HCEC 1CT (cell line): ENCODE data around the gene AIPL1.

Experiments used
- DNase-seq: peaks from one replicate; pipeline ENCODE4 v3.0.0-alpha.2; 2017

The AIPL1 gene

DNA sequence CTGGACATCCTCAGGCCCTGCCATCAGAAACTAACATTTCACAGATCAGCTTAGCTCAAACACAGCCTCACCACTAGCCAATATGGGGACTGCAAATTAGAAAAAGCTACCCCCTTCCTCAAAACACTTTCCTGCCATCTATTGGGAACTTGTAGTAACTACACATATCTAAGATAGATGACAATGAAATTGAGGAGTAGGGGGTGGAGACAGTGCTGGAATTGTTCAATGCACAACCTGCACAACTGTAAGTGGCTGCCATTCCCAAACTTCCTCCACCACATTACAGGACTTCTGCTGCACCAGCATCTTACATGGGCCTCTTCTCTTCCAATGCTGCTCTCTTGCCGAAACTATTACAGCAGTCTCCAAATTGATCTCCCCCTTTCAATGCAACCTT, 21.9 kb downstream of the AIPL1 start:
- peak; percentile 60 for DNase-seq

DNA sequence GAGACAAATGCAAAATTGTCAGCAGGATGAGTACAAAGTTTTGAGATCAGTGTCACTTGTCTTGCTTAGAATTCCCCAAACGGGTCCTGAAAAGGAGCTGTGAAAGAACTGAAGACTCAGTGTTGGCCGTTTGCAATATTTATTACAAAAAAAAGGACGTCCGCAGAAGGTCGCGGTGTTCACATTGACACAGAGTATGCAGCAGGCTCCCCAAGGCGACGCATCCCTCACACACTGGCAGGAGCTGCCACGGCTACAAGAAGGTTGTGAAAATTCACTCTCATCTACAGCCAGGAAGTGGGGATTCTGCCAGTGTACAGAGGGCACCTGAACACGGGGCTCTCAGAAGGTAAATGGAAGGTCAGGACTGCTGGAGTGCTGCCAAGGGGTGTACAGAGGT, 26.2 kb downstream of the AIPL1 start:
- no peak for DNase-seq

GRCh38 chr17:6408276-6408675, 26.6 kb downstream of the AIPL1 start:
- DNase-seq = no peak

DNA sequence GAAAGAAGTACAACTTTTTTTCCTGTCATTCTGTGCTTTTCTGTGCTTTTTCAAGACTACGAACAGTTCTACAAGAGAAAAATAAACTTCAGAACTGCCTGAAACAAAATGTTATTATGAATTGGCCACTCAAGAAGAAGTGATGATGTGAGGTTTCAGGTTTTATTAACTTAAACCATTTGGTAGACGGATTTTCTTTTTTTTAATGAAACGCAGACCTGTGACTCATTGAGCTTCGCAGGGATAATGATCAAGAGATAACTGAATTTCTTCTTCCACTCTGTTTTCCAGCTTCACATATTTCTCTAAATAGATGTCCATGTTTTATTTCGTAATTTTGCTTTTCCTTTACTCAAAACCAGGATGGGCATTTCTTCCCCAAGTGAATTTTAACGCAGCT, 32.7 kb downstream of the AIPL1 start:
- no peak for DNase-seq

DNA sequence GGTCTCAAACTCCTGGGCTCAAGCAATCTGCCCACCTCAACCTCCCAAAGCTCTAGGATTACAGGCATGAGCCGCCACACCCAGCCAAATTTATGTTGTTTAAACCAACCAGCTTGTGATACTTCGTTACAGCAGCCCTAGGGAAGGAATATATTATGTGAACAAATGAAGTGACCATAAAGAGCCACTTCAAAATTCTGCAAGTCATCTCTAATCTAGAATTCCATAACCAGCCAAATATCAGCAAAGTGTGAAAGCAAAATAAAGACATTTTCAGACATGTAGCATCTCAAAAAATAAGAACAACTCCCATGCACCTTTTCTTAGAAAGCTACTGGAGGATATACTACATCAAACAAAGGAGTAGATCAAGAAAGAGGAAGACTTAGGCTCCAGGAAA, 36.0 kb downstream of the AIPL1 start:
- no peak for DNase-seq

GRCh38 chr17:6394055-6394606, 40.8 kb downstream of the AIPL1 start:
- DNase-seq = no peak

- DNase-seq = no peak
These were observed 41.5 kb downstream of the AIPL1 start for GRCh38 chr17:6393351-6393952.

GRCh38 chr17:6392609-6393350, 42.1 kb downstream of the AIPL1 start:
- DNase-seq = no peak

- DNase-seq = no peak
These were observed 46.5 kb downstream of the AIPL1 start for GRCh38 chr17:6388416-6388815.

- no peak for DNase-seq
These were observed 47.1 kb downstream of the AIPL1 start for GRCh38 chr17:6387858-6388257.

- no peak for DNase-seq
These were observed 47.5 kb downstream of the AIPL1 start for GRCh38 chr17:6387442-6387841.

GRCh38 chr17:6386041-6386630, 48.8 kb downstream of the AIPL1 start:
- no peak for DNase-seq

DNA sequence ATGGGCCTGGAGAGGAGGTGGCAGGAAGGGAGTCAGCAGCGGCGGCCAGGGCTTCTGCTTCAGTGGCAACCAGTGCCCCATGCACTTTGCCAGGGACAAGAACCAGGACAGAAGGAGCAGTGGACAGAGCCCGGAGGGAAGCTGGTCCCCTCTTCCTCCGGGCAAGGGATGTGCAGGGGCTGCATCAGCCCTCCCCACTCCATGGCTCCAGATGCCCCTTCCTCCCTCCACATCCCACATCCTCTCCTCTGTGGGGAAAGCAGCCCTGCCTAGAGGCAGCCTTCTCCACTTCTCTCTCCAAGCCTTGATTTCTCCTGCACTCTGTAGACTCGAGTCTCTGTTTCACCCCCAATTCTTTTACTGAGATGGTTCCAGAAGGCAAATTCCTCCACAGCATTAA, 50.4 kb downstream of the AIPL1 start:
- no peak for DNase-seq

GRCh38 chr17:6381526-6382465, 53.1 kb downstream of the AIPL1 start:
- DNase-seq = no peak

- DNase-seq = peak; percentile 49
These were observed 53.9 kb downstream of the AIPL1 start for GRCh38 chr17:6380915-6381438.

- no peak for DNase-seq
These were observed 57.0 kb downstream of the AIPL1 start for GRCh38 chr17:6377906-6378305.

- DNase-seq = no peak
These were observed 58.0 kb downstream of the AIPL1 start for GRCh38 chr17:6376931-6377361.

GRCh38 chr17:6374761-6375312, 60.1 kb downstream of the AIPL1 start:
- DNase-seq = peak; percentile 13

DNA sequence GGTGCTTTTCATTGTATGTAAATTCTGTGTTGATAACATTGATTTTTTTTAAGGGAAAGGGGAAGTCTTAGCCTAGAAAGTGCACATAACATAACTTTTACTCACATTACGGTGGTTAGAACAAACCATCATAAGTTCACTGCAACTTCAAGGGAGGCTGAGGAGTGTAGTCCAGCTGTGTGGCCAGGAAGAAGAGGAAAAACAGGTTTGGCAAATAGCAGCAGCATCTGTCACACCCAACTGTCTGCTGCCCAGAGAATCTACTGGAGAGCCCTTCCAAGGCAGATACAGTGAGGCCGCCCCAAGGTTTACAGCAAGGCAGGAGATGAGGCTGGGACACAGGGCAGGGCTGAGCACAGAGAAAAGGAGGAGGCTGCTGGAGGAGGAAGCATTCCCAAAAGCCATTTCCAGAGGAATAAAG, 60.6 kb downstream of the AIPL1 start:
- DNase-seq = peak; percentile 11
